ENCODE measurements around the gene NRG3.

NRG3 gene

GRCh38 chr10:81978238-81978637 is 103.2 kb downstream of the NRG3 start:
- TF ChIP-seq ZNF565 (CRISPR knock-in tag; conservative IDR thresholded peaks at IDR 0.05; ENCODE audit: low read depth) = no peak
- TF ChIP-seq SNAI2 (CRISPR knock-in tag; IDR thresholded peaks at IDR 0.05) = peak; percentile 89
- TF ChIP-seq PPARA (CRISPR knock-in tag; IDR thresholded peaks at IDR 0.05; ENCODE audit: borderline replicate concordance) = 0 out of 2 replicates have a peak, but pooled peaks have one; percentile 32
- no peak for TF ChIP-seq ESRRG (CRISPR knock-in tag; IDR thresholded peaks at IDR 0.05)
- peak; percentile 38; the same call in 1 of the 2 replicates for TF ChIP-seq ZFP3 (CRISPR knock-in tag; IDR thresholded peaks at IDR 0.05)
- TF ChIP-seq ZNF70 (CRISPR knock-in tag; IDR thresholded peaks at IDR 0.05) = no peak
- TF ChIP-seq ZC3H10 (CRISPR knock-in tag; IDR thresholded peaks at IDR 0.05) = no peak
- TF ChIP-seq CSDC2 (CRISPR knock-in tag; IDR thresholded peaks at IDR 0.05) = peak; percentile 93
- peak; percentile 48 for TF ChIP-seq ISL1 (CRISPR knock-in tag; IDR thresholded peaks at IDR 0.05)

GRCh38 chr10:81981724-81982123 is 106.7 kb downstream of the NRG3 start:
- TF ChIP-seq ISL1 (CRISPR knock-in tag; IDR thresholded peaks at IDR 0.05) (peak; percentile 71), TSHZ2 (CRISPR knock-in tag; IDR thresholded peaks at IDR 0.05) (0 out of 2 replicates have a peak, but pooled peaks have one; percentile 11), TCF4 (CRISPR knock-in tag; IDR thresholded peaks at IDR 0.05; ENCODE audit: borderline replicate concordance) (peak; percentile 34; the same call in 1 of the 2 replicates), ZC3H10 (CRISPR knock-in tag; IDR thresholded peaks at IDR 0.05) (no peak)
- no peak for ATAC-seq

More at GRCh38 chr10:81978238-81978637, 103.2 kb downstream of the NRG3 start:
- no peak for ATAC-seq

- no peak for ATAC-seq
Measured at GRCh38 chr10:81984428-81984827, 109.4 kb downstream of the NRG3 start.

GRCh38 chr10:81995254-81995653 is 120.3 kb downstream of the NRG3 start:
- TF ChIP-seq CSRNP3 (CRISPR knock-in tag; IDR thresholded peaks at IDR 0.05) (no peak), PPARA (CRISPR knock-in tag; IDR thresholded peaks at IDR 0.05; ENCODE audit: borderline replicate concordance) (no peak), TSHZ2 (CRISPR knock-in tag; IDR thresholded peaks at IDR 0.05) (no peak)
- ATAC-seq = no peak

More at GRCh38 chr10:81984428-81984827, 109.4 kb downstream of the NRG3 start:
- TF ChIP-seq ZC3H10 (CRISPR knock-in tag; IDR thresholded peaks at IDR 0.05) (no peak), ZFP3 (CRISPR knock-in tag; IDR thresholded peaks at IDR 0.05) (peak; percentile 91), ESRRG (CRISPR knock-in tag; IDR thresholded peaks at IDR 0.05) (no peak), SNAI2 (CRISPR knock-in tag; IDR thresholded peaks at IDR 0.05) (no peak)

- TF ChIP-seq CSDC2 (CRISPR knock-in tag; IDR thresholded peaks at IDR 0.05) (no peak), SNAI2 (CRISPR knock-in tag; IDR thresholded peaks at IDR 0.05) (no peak), ZC3H10 (CRISPR knock-in tag; IDR thresholded peaks at IDR 0.05) (no peak), PATZ1 (CRISPR knock-in tag; IDR thresholded peaks at IDR 0.05; ENCODE audit: borderline replicate concordance) (no peak), TCF4 (CRISPR knock-in tag; IDR thresholded peaks at IDR 0.05; ENCODE audit: borderline replicate concordance) (no peak), PPARA (CRISPR knock-in tag; IDR thresholded peaks at IDR 0.05; ENCODE audit: borderline replicate concordance) (no peak), TOX (CRISPR knock-in tag; IDR thresholded peaks at IDR 0.05; ENCODE audit: borderline replicate concordance) (no peak)
- no peak for ATAC-seq
Measured at GRCh38 chr10:81996927-81997326, 121.9 kb downstream of the NRG3 start.
